Measurements from ENCODE around the gene SLC4A4.

GRCh38 chr4:71498625-71499024 is 159.8 kb downstream of the SLC4A4 start:
- TF ChIP-seq CTCF (IDR thresholded peaks at IDR 0.05), result no peak
- no peak for TF ChIP-seq POLR2A (IDR thresholded peaks at IDR 0.05)

Data from Peyer's patch (tissue), 4 donors.